Esophagus squamous epithelium (tissue), 4 donors: ENCODE results near the gene MED13L.

Source experiments
- CTCF ChIP-seq, 6 experiments: fragments of 450-650 bp in 4 of 6; fragments of 200-600 bp in 2 of 6; sonication (generic) in 2 of 6; IDR thresholded peaks; one replicate each; pipeline ENCODE4 v1.5.1; 2016 to 2019; ENCODE audit warnings: antibody characterized with exemption in 6 of 6, mild to moderate bottlenecking in 4 of 6, moderate library complexity in 4 of 6
- POLR2A ChIP-seq, 4 donors: fragments of 450-650 bp; IDR thresholded peaks; one replicate each; pipeline ENCODE4 v1.6.1; 2017; ENCODE audit warnings: antibody characterized with exemption in 4 of 4, mild to moderate bottlenecking in 4 of 4, moderate library complexity in 3 of 4

- TF ChIP-seq CTCF (IDR thresholded peaks at IDR 0.05) (no peak), POLR2A (IDR thresholded peaks at IDR 0.05) (no peak)
Measured at GRCh38 chr12:116162071-116162470, 115.4 kb downstream of the MED13L start.
